GM04503 (cell line): ENCODE results near the gene IP6K2.

Experiments
- DNase-seq: peaks from one replicate; pipeline ENCODE4 v3.0.0-alpha.2; 2012; ENCODE audit warnings: low read depth

The IP6K2 gene

DNA sequence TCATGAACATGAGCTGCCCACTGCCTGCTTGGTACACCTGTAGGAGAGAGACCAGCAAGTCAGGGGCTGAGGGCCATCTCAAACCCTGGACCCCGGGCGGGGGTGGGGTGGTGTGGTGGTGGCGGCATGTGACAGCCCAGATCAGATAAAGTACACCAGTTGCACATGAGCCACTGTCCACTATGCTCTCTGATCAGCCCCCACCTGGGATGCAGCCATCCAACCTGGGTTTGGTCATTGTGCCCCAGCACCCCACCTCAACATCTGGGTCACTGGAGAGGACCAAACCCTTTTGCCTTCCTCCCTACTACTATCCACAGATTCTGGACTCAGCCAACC is 28.3 kb downstream of the IP6K2 start:
- DNase-seq = no peak

- DNase-seq = no peak
These were observed 28.8 kb downstream of the IP6K2 start for GRCh38 chr3:48688032-48688736.

GRCh38 chr3:48687220-48687678 is 29.8 kb downstream of the IP6K2 start:
- DNase-seq = no peak

DNA sequence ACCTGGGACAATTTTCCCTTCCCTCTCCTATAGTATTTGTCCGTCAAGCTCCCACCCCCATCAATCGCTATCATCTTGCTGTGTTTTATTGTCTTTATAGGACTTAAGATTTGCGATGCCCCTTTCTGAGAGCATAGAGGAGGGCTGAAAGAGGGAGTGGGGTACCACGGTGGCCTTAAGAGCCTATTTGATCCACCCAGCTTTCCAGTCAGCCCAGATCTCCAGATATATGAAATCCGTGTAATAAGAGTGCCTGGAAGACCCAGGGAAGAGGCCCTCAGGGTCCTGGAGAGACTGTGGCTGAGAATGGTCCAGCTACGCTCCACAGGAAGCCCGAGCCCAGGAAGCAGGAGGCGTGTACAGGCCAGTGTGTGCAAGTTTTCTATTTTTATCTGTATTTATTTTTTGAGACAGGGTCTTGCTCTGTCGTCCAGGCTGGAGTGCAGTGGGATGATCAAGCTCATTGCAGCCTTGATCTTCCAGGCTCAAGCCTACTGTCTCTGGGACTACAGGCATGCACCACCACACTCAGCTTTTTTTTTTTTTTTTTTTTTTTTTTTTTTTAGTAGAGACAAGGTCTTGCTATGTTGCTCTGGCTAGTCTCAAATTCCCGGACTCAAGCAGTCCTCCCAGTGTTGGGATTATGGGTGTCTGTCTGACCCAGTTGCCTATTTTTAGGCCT is 30.3 kb downstream of the IP6K2 start:
- no peak for DNase-seq

GRCh38 chr3:48685603-48686511 is 31.2 kb downstream of the IP6K2 start, which contains the start of gene NCKIPSD:
Gene NCKIPSD (minus strand): TSS chr3:48685915. CDS start chr3:48685807, 108 bp downstream.
- DNase-seq = no peak

DNA sequence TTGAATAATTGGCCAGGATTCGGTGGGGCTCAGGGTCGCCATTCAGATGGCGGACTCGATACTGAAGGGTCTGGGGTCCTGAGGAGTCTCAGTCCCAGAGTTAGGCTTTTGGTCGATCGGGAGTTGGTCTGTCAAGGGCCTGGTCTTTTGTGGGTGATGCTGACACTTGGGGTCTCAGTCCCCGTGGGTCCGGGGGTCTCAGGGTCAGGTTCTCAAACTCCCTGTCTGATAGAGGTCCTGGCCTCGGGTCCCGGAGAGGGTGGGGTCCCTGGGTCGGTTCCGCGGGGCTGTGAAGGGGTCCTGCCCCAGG is 31.8 kb downstream of the IP6K2 start:
- no peak for DNase-seq

DNA sequence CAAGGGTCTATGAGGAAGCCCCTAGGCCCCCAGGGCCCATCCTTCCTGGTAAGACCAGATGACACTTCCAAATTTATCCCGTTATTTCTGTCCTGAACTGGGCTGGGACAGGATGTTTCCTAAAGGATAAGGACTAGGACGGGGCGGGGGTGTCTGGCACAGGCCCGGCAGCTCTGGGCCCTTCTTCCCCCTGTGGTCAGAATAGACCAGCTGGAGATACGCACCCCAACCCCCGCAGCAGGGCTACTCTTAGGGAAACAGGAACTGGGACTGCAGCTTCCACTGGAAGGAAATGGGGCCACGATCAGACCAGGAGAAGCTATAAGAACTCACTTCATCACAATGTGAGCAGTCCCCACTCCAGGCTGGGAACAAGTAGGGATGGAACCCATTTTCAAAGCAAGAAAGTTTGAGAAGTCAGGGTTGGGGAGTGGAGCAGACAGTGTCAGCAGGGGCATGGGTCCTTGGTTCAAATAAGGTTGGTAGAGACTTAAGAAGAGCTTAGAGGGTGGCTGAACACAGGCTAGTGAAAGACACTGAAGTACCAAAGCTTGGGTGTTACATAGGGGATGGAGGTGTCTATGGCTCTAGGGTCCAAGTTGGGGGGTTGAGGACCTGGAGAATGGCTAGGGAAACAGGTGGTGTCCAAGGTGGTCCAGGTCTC is 32.4 kb downstream of the IP6K2 start:
- DNase-seq = no peak

- DNase-seq = no peak
These were observed 33.0 kb downstream of the IP6K2 start for GRCh38 chr3:48684054-48684349.

- DNase-seq = no peak
These were observed 34.2 kb downstream of the IP6K2 start for GRCh38 chr3:48682786-48683185.

DNA sequence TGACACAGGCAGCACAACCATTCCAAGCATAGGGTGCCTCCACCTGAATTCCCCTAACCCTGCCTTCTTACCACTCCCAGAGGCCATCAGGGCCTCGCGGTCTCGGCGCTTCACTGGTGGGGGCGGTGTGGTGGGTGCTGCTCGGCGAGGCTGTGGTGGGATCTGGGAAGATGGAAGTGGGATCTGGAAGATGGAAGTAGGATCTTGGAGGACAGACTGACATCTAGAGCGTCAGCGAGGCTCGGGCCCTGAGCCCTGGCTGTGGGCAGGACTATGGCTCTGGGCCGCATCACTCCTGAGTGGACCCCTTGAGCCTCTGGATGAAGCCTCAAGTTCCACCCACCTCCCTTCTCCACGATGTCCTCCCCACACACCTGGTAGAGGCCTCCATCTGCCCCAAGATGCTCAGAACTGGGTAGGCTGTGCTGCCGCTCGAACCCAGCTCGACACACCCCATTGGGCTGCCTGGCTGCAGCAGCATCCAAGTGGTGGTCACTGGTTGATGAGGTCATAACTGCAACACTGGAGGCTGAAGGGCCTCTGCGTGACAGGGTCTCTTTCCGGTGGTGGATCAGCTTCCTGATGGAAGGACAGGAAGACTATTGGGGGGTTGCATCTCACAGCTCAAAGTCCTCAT is 34.9 kb downstream of the IP6K2 start:
- no peak for DNase-seq

GRCh38 chr3:48681541-48681880 is 35.5 kb downstream of the IP6K2 start:
- no peak for DNase-seq

DNA sequence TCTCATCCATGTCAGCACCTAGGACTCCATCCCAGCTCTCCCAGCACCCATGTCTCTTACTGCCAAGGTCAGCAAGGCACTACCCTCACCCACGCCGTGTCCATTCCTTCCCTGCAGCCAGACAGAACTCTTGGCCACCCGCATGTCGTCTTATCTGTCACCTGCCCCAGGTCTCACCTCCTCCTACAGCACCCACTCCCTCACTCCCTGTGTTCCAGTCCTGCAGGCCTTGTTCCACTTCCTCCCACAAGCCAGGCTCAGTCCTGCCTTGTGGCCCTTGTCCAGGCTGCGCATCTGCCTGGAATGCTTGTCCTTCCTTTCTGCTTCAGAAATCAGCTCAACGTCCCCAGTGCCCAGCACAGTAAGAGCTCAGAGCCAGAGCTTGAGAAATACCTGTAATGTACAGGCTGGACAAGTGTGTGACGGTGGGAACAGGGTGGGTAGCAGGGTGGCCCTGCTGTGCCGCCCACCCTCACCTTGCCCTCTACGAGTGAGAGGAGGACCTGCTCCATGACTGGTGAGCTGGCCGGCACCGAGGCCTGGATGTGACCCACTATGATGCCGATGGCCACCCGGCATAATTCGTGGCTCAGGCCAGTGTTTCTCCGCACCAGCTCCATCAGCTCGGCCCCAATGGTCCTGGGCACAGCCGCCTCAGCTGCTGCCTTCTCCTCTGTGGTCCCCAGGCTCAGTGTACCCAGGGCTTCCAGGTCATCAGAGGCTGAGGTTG is 36.0 kb downstream of the IP6K2 start:
- no peak for DNase-seq

GRCh38 chr3:48679411-48680391 is 37.3 kb downstream of the IP6K2 start:
- no peak for DNase-seq

GRCh38 chr3:48678566-48679380 is 38.2 kb downstream of the IP6K2 start:
- DNase-seq = no peak

DNA sequence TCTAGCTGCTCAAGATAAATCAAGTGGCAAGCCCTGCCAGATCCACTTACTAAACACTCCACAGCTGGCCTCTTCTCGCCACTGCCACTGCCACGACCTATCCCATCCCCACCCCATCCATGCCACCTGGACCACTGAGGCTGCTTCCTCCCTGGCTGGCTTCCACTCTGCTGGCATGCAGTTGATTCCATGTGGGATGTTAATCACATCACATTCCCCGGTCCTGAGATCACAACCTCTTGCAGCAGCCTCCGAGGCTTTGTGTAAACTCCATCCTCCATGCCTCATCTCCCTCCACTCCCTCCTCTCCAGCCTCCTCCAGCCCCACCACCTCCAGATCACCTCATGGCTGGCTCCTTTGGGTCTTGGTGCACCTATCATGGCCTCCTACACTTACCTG is 39.0 kb downstream of the IP6K2 start:
- no peak for DNase-seq

GRCh38 chr3:48674505-48674904 is 42.5 kb downstream of the IP6K2 start:
- DNase-seq = no peak

GRCh38 chr3:48672522-48672921 is 44.5 kb downstream of the IP6K2 start:
- DNase-seq = no peak

- no peak for DNase-seq
These were observed 52.1 kb downstream of the IP6K2 start for GRCh38 chr3:48664929-48665328.

DNA sequence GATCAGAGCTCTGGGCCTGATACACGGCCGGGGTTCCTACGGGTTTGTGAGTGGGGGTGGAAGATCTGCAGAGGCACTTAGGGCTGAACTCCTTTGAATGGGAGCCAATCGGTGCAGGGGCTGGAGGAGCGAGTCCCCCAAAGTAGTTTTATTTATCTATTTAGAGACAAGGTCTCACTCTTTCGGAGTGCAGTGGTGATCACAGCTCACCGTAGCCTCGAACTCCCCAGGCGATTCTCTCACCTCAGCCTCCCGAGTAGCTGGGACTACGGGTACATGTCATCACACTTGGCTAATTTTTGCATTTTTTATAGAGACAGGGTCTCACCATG is 52.7 kb downstream of the IP6K2 start:
- no peak for DNase-seq
